Germinal center (tissue), 1 donor: ENCODE results near the gene BCAS3.
"Not testable (repeated sequence)": the region's sequence is repeated elsewhere in the genome, so short reads cannot be mapped to it uniquely, and the experiment has no call there.

Experiments used
- DNase-seq: peaks from one replicate; pipeline ENCODE4 v3.0.0; 2012; ENCODE audit warnings: mixed read lengths, low spot score

BCAS3 gene

GRCh38 chr17:60747069-60747808 is 69.6 kb downstream of the BCAS3 start:
- no peak for DNase-seq

- DNase-seq: no peak
Observed at GRCh38 chr17:60748204-60748603, 70.6 kb downstream of the BCAS3 start.

GRCh38 chr17:60749050-60749449 is 71.4 kb downstream of the BCAS3 start:
- DNase-seq: no peak

GRCh38 chr17:60749708-60750107 is 72.1 kb downstream of the BCAS3 start:
- DNase-seq: no peak

GRCh38 chr17:60750640-60751039 is 73.0 kb downstream of the BCAS3 start:
- DNase-seq: no peak

- DNase-seq: no peak
Observed at GRCh38 chr17:60751884-60752283, 74.2 kb downstream of the BCAS3 start.

GRCh38 chr17:60752873-60753577 is 75.4 kb downstream of the BCAS3 start:
- no peak for DNase-seq

- no peak for DNase-seq
Observed at GRCh38 chr17:60754057-60754604, 76.5 kb downstream of the BCAS3 start.

GRCh38 chr17:60756798-60757197 is 79.1 kb downstream of the BCAS3 start:
- DNase-seq: not testable (repeated sequence)

GRCh38 chr17:60757437-60757836 is 79.8 kb downstream of the BCAS3 start:
- no peak for DNase-seq

GRCh38 chr17:60759756-60760155 is 82.1 kb downstream of the BCAS3 start:
- DNase-seq: no peak

GRCh38 chr17:60761301-60761700 is 83.7 kb downstream of the BCAS3 start:
- DNase-seq: not testable (repeated sequence)

GRCh38 chr17:60766778-60767190 is 89.1 kb downstream of the BCAS3 start:
- DNase-seq: no peak

GRCh38 chr17:60767744-60768308 is 90.2 kb downstream of the BCAS3 start:
- DNase-seq: no peak

- DNase-seq: no peak
Observed at GRCh38 chr17:60769327-60769726, 91.7 kb downstream of the BCAS3 start.

- no peak for DNase-seq
Observed at GRCh38 chr17:60770946-60771422, 93.3 kb downstream of the BCAS3 start.

- not testable (repeated sequence) for DNase-seq
Observed at GRCh38 chr17:60771621-60772020, 94.0 kb downstream of the BCAS3 start.

- DNase-seq: no peak
Observed at GRCh38 chr17:60773552-60773951, 95.9 kb downstream of the BCAS3 start.

GRCh38 chr17:60781880-60782412 is 104.3 kb downstream of the BCAS3 start:
- DNase-seq: no peak

- DNase-seq: no peak
Observed at GRCh38 chr17:60782742-60783141, 105.1 kb downstream of the BCAS3 start.

- DNase-seq: no peak
Observed at GRCh38 chr17:60790205-60790604, 112.6 kb downstream of the BCAS3 start.

- DNase-seq: no peak
Observed at GRCh38 chr17:60792250-60792898, 114.7 kb downstream of the BCAS3 start.
